Progenitor cell of endocrine pancreas (in vitro differentiated cells): Measurements from ENCODE around the gene JPH3. TPM values are rescaled to one million over a fixed set of nuclear protein-coding genes. Genes with fewer than 3 reads are reported as not detected.

ENCODE experiments used
- DNase-seq: peaks from one replicate; pipeline ENCODE4 v3.0.0; 2021; ENCODE audit warnings: low spot score; ENCODE audit not compliant: unreplicated experiment
- H3K27ac Mint-ChIP-seq: 2 replicates; pipeline ENCODE4 v1.8.0; 2021; ENCODE audit warnings: mild to moderate bottlenecking, moderate library complexity, mixed read lengths
- H3K27me3 Mint-ChIP-seq: 2 replicates; pipeline ENCODE4 v1.8.0; 2021; ENCODE audit warnings: mixed read lengths
- H3K36me3 Mint-ChIP-seq: 2 replicates; pipeline ENCODE4 v1.8.0; 2022; ENCODE audit warnings: mixed read lengths; ENCODE audit not compliant: insufficient read depth
- H3K4me1 Mint-ChIP-seq: 2 replicates; pipeline ENCODE4 v1.8.0; 2021; ENCODE audit warnings: low read depth, mixed read lengths
- H3K4me3 Mint-ChIP-seq: 2 replicates; pipeline ENCODE4 v1.8.0; 2021; ENCODE audit warnings: low read depth, mild to moderate bottlenecking, moderate library complexity, mixed read lengths
- H3K9me3 Mint-ChIP-seq: 2 replicates; pipeline ENCODE4 v1.8.0; 2021; ENCODE audit warnings: low read depth, mixed read lengths
- total RNA-seq: library from RNA; stranded (reverse); gene quantifications from 2 replicates; pipeline ENCODE4 v1.2.1, GENCODE V29; 2021
- TF ChIP-seq, protein P1 (sequence below): fragments of 200-600 bp; sonication (generic); IDR thresholded peaks from one replicate; pipeline ENCODE4 v1.5.0; 2021; ENCODE audit warnings: antibody characterized with exemption, mild to moderate bottlenecking; ENCODE audit not compliant: unreplicated experiment

Gene JPH3
- total RNA-seq, 1 donor from 2014 or later: 26.4 TPM

GRCh38 chr16:87558682-87559081 lies 43.6 kb upstream of the JPH3 start:
- no peak overlapping the region for H3K27ac Mint-ChIP-seq
- H3K27me3 Mint-ChIP-seq: peaks cover 11% of the 10 kb centered on the region
- TF ChIP-seq, protein P1, sequence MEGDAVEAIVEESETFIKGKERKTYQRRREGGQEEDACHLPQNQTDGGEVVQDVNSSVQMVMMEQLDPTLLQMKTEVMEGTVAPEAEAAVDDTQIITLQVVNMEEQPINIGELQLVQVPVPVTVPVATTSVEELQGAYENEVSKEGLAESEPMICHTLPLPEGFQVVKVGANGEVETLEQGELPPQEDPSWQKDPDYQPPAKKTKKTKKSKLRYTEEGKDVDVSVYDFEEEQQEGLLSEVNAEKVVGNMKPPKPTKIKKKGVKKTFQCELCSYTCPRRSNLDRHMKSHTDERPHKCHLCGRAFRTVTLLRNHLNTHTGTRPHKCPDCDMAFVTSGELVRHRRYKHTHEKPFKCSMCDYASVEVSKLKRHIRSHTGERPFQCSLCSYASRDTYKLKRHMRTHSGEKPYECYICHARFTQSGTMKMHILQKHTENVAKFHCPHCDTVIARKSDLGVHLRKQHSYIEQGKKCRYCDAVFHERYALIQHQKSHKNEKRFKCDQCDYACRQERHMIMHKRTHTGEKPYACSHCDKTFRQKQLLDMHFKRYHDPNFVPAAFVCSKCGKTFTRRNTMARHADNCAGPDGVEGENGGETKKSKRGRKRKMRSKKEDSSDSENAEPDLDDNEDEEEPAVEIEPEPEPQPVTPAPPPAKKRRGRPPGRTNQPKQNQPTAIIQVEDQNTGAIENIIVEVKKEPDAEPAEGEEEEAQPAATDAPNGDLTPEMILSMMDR: no peak
- no peaks in the 10 kb centered on the region for H3K36me3 Mint-ChIP-seq
- no peaks in the 10 kb centered on the region for H3K9me3 Mint-ChIP-seq
- H3K4me3 Mint-ChIP-seq: no peak overlapping the region
- no peaks in the 10 kb centered on the region for H3K4me1 Mint-ChIP-seq
- DNase-seq: no peak

GRCh38 chr16:87559945-87560344 lies 42.4 kb upstream of the JPH3 start:
- no peak for DNase-seq
- Mint-ChIP-seq H3K4me1 (no peaks in the 10 kb centered on the region), H3K27me3 (peaks cover 11% of the 10 kb centered on the region), H3K4me3 (no peak overlapping the region), H3K27ac (no peak overlapping the region), H3K9me3 (no peaks in the 10 kb centered on the region), H3K36me3 (no peaks in the 10 kb centered on the region)
- TF ChIP-seq, protein P1: no peak

DNA sequence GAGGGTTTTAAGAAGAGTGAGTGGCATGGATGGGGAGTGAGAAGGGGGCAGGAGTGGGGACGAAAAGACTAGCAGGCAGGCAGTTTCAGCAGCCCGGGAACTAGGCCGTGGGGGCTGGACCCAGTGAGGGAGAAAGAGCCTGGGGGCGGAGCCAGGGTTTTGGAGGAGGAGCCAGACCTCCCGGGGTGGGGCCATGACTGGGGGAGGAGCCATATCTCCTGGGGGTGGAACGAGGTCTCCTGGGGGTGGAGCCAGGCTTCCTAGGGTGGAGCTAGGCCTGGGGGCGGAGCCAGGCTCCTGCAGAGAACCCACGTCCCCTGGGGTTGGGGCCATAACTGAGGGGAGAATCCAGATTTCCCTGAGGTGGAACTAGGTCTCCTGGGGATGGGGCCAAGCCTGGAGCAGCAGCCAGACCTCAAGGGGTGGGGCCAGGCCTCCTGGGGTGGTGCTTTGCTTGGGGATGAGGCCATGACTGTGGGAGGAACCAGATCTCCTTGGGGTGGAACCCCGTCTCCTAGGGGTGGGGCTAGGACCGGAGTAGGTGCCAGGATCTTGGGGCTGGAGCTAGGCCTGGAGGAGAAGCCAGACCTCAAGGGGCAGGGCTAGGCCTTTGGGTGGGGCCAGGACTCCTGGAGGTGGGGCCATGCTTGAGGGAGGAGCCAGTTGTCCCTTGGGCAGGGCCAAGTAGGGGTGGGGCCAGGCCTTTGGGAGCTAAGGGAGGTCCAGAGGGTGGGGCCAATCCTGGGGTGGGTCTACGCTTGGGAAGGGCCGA lies 41.7 kb upstream of the JPH3 start:
- H3K27me3 Mint-ChIP-seq: peaks cover 11% of the 10 kb centered on the region
- no peak overlapping the region for H3K4me3 Mint-ChIP-seq
- no peaks in the 10 kb centered on the region for H3K36me3 Mint-ChIP-seq
- no peak overlapping the region for H3K27ac Mint-ChIP-seq
- TF ChIP-seq, protein P1: no peak
- H3K4me1 Mint-ChIP-seq: no peaks in the 10 kb centered on the region
- H3K9me3 Mint-ChIP-seq: no peaks in the 10 kb centered on the region
- no peak for DNase-seq

- TF ChIP-seq, protein P1: no peak
- no peaks in the 10 kb centered on the region for H3K9me3 Mint-ChIP-seq
- H3K27ac Mint-ChIP-seq: no peak overlapping the region
- H3K4me3 Mint-ChIP-seq: no peak overlapping the region
- H3K36me3 Mint-ChIP-seq: no peaks in the 10 kb centered on the region
- H3K27me3 Mint-ChIP-seq: peaks cover 11% of the 10 kb centered on the region
- H3K4me1 Mint-ChIP-seq: no peaks in the 10 kb centered on the region
- no peak for DNase-seq
Measured at GRCh38 chr16:87561200-87562105, 40.9 kb upstream of the JPH3 start.

GRCh38 chr16:87562201-87562600 lies 40.1 kb upstream of the JPH3 start:
- Mint-ChIP-seq H3K36me3 (no peaks in the 10 kb centered on the region), H3K27me3 (peaks cover 11% of the 10 kb centered on the region), H3K4me1 (no peaks in the 10 kb centered on the region), H3K4me3 (no peak overlapping the region), H3K9me3 (no peaks in the 10 kb centered on the region), H3K27ac (no peak overlapping the region)
- TF ChIP-seq, protein P1: no peak
- no peak for DNase-seq
